K562 (cell line): ENCODE measurements around the gene PARD6B. TPM values are rescaled to one million over a fixed set of nuclear protein-coding genes. Genes with fewer than 3 reads are reported as not detected.

Experiments
- AFF4 ChIP-seq: sonication (generic); formaldehyde crosslinking; IDR thresholded peaks from 2 replicates; pipeline ENCODE4 v1.8.0; 2023; ENCODE audit warnings: mild to moderate bottlenecking, missing genetic modification reagents
- FOXJ2 ChIP-seq: fragments of 200-800 bp; sonication (Bioruptor generic); IDR thresholded peaks from 2 replicates; pipeline ENCODE4 v1.6.1; 2016; ENCODE audit warnings: missing genetic modification characterization, missing compliant biosample characterization
- HINFP ChIP-seq: fragments of 450-650 bp; conservative IDR thresholded peaks from 2 replicates; pipeline ENCODE4 v1.6.1; 2016; ENCODE audit warnings: missing genetic modification characterization, low read depth, mild to moderate bottlenecking, control low read depth, missing compliant biosample characterization
- IRF1 ChIP-seq: sonication (generic); formaldehyde crosslinking; IDR thresholded peaks from 2 replicates; pipeline ENCODE4 v1.8.0; 2022; ENCODE audit warnings: missing genetic modification reagents, mild to moderate bottlenecking, borderline replicate concordance
- JUNB ChIP-seq: fragments of 450-650 bp; formaldehyde crosslinking; conservative IDR thresholded peaks from 2 replicates; pipeline ENCODE4 v1.4.0; 2020; ENCODE audit warnings: mild to moderate bottlenecking
- MAZ ChIP-seq, 2 experiments: fragments of 450-650 bp in 1 of 2; sonication (generic) in 1 of 2; formaldehyde crosslinking; IDR thresholded peaks in 1 of 2; conservative IDR thresholded peaks in 1 of 2; 2 replicates each; pipeline versions ENCODE4 v1.4.0 to v1.5.0; 2020; ENCODE audit warnings: mild to moderate bottlenecking in 1 of 2, missing genetic modification reagents in 1 of 2
- NFE2 ChIP-seq: IDR thresholded peaks from 2 replicates; pipeline ENCODE4 v1.6.1; 2014; ENCODE audit warnings: antibody characterized with exemption, low read depth
- NONO ChIP-seq, 2 experiments: fragments of 200-400 bp in 1 of 2; fragments of 450-650 bp in 1 of 2; formaldehyde crosslinking in 1 of 2; IDR thresholded peaks; 2 replicates each; pipeline ENCODE4 v1.6.1; 2017; ENCODE audit warnings: low read depth in 2 of 2, mild to moderate bottlenecking in 2 of 2, moderate library complexity in 2 of 2, low read length in 1 of 2
- PHF20 ChIP-seq: fragments of 450-650 bp; IDR thresholded peaks from 2 replicates; pipeline ENCODE4 v1.6.1; 2018; ENCODE audit not compliant: partially characterized antibody
- POLR2B ChIP-seq: fragments of 450-650 bp; IDR thresholded peaks from 2 replicates; pipeline ENCODE4 v1.6.1; 2018; ENCODE audit warnings: low read depth; ENCODE audit not compliant: partially characterized antibody
- RCOR1 ChIP-seq, 2 experiments: IDR thresholded peaks; 2 replicates each; pipeline ENCODE4 v1.6.1; 2012; ENCODE audit warnings: low read depth in 2 of 2, low read length in 2 of 2, borderline replicate concordance in 1 of 2, improper control_type of control experiment in 1 of 2
- SAFB2 ChIP-seq: fragments of 200-400 bp; formaldehyde crosslinking; IDR thresholded peaks from 2 replicates; pipeline ENCODE4 v1.6.1; 2018; ENCODE audit warnings: borderline replicate concordance, low read length, low read depth, moderate library complexity; ENCODE audit not compliant: severe bottlenecking
- SMAD3 ChIP-seq: fragments of 450-650 bp; formaldehyde crosslinking; conservative IDR thresholded peaks from 2 replicates; pipeline ENCODE4 v1.4.0; 2020; ENCODE audit warnings: mild to moderate bottlenecking
- TAF7 ChIP-seq: fragments of 450-650 bp; IDR thresholded peaks from 2 replicates; pipeline ENCODE4 v1.6.1; 2016; ENCODE audit warnings: missing genetic modification characterization, missing compliant biosample characterization
- TRIM25 ChIP-seq: fragments of 450-650 bp; IDR thresholded peaks from 2 replicates; pipeline ENCODE4 v1.7.0; 2016; ENCODE audit warnings: borderline replicate concordance
- USF2 ChIP-seq: sonication (generic); formaldehyde crosslinking; IDR thresholded peaks from 2 replicates; pipeline ENCODE4 v1.5.0; 2020; ENCODE audit warnings: missing genetic modification reagents
- ZKSCAN8 ChIP-seq: fragments of 200-800 bp; sonication (Bioruptor generic); IDR thresholded peaks from 2 replicates; pipeline ENCODE4 v1.6.1; 2016; ENCODE audit warnings: missing genetic modification characterization, missing compliant biosample characterization
- ZNF785 ChIP-seq: fragments of 250-450 bp; sonication (Bioruptor Pico); IDR thresholded peaks from 2 replicates; pipeline ENCODE4 v1.4.0; 2020; ENCODE audit warnings: mild to moderate bottlenecking
- polyA plus RNA-seq, 8 experiments: library from polyadenylated mRNA; depleted of rRNA in 4 of 8; stranded (reverse) in 5 of 8; unstranded in 3 of 8; fragments of >200 nt; fragmentation: Nextera tagmentation in 2 of 8; fragmentation: Illumina TruSeq in 1 of 8; extraction: Ambion mirVana in 2 of 8; extraction: Trizol in 1 of 8; gene quantifications; 2 replicates each; pipeline versions ENCODE4 v1.2.1 to v1.2.3, GENCODE V29; 2011 to 2014; ENCODE audit warnings: inconsistent platforms in 1 of 8, missing spikeins in 1 of 8
- total RNA-seq, 7 experiments: library from RNA; depleted of rRNA in 6 of 7; stranded (reverse); fragments of >200 nt in 6 of 7; fragmentation: Illumina TruSeq in 2 of 7; extraction: Trizol in 2 of 7; gene quantifications; 2 replicates each; pipeline versions ENCODE4 v1.2.1 to v1.2.3, GENCODE V29; 2011 to 2021; ENCODE audit warnings: low replicate concordance in 1 of 7

Gene PARD6B
- total and polyA plus RNA-seq, 9 of the 15 experiments (the other 6 are each of a cell fraction or from before 2014, with no cell fraction given): 1.7 to 12.3 (median 5.5) TPM

GRCh38 chr20:50790651-50791277 lies 59.4 kb downstream of the PARD6B start (continued):
- TF ChIP-seq AFF4 (CRISPR knock-in tag): no peak
- TF ChIP-seq TAF7 (tag): peak; percentile 58; the same call in 1 of the 2 replicates
- no peak for TF ChIP-seq NFE2
- TF ChIP-seq IRF1 (CRISPR knock-in tag): no peak
- no peak for TF ChIP-seq JUNB (CRISPR knock-in tag)
- TF ChIP-seq SMAD3: no peak
- TF ChIP-seq USF2 (CRISPR knock-in tag): no peak
- peak; percentile 63; the same call in 1 of the 2 replicates for TF ChIP-seq ZKSCAN8
- TF ChIP-seq MAZ (CRISPR knock-in tag; conservative IDR thresholded peaks at IDR 0.05 in 1 of 2, IDR thresholded peaks at IDR 0.05 in 1 of 2): peak; percentile 86 to 89
- TF ChIP-seq TRIM25: no peak
- no peak for TF ChIP-seq FOXJ2
- TF ChIP-seq SAFB2: no peak
- TF ChIP-seq ZNF785: no peak
- TF ChIP-seq PHF20: peak; percentile 54
- peak in 1 of 2 experiments; percentile 86; a peak in 2 of 4 replicates for TF ChIP-seq RCOR1 (IDR thresholded peaks at IDR 0.05; ENCODE audit: borderline replicate concordance in 1 of 2, low read depth in 2 of 2, low read length in 2 of 2)
- TF ChIP-seq NONO (IDR thresholded peaks at IDR 0.05; ENCODE audit: low read depth in 2 of 2, low read length in 1 of 2): peak in 1 of 2 experiments; percentile 84; a peak in 2 of 4 replicates
- TF ChIP-seq HINFP (tag): no peak; the same call in 1 of the 2 replicates
- TF ChIP-seq POLR2B: peak; percentile 58
